Thyroid gland (tissue), 4 donors: ENCODE measurements around the gene FRYL. TPM values are rescaled to one million over a fixed set of nuclear protein-coding genes. Genes with fewer than 3 reads are reported as not detected.

ENCODE experiments used
- DNase-seq, 2 donors: peaks; one replicate each; pipeline ENCODE4 v3.0.0-alpha.2; 2019
- H3K27ac ChIP-seq, 3 donors: fragments of 200-600 bp; sonication (generic); 1 replicate in 2 of 3; 2 replicates in 1 of 3; pipeline ENCODE4 v1.5.1; 2016 to 2019; ENCODE audit warnings: mild to moderate bottlenecking in 1 of 3, moderate library complexity in 1 of 3
- H3K27me3 ChIP-seq: fragments of 200-600 bp; sonication (generic); one replicate; pipeline ENCODE4 v1.5.1; 2019
- H3K36me3 ChIP-seq, 2 donors: fragments of 200-600 bp; sonication (generic); one replicate each; pipeline ENCODE4 v1.5.1; 2016 to 2019
- H3K4me1 ChIP-seq, 2 donors: fragments of 200-600 bp; sonication (generic); one replicate each; pipeline ENCODE4 v1.5.1; 2017 to 2019
- H3K4me3 ChIP-seq, 3 donors: fragments of 200-600 bp; sonication (generic); replicated peaks in 1 of 3; 1 replicate in 2 of 3; 2 replicates in 1 of 3; pipeline ENCODE4 v1.5.1; 2016; ENCODE audit warnings: mild to moderate bottlenecking in 1 of 3
- H3K9me3 ChIP-seq: fragments of 200-600 bp; sonication (generic); one replicate; pipeline ENCODE4 v1.5.1; 2017
- CTCF ChIP-seq, 6 experiments: fragments of 200-600 bp in 3 of 6; fragments of 450-650 bp in 3 of 6; sonication (generic) in 3 of 6; IDR thresholded peaks; one replicate each; pipeline ENCODE4 v1.5.1; 2016 to 2019; ENCODE audit warnings: antibody characterized with exemption in 6 of 6, mild to moderate bottlenecking in 2 of 6, inconsistent platforms in 1 of 6, moderate library complexity in 1 of 6
- POLR2A ChIP-seq, 2 donors: fragments of 450-650 bp; IDR thresholded peaks; one replicate each; pipeline ENCODE4 v1.6.1; 2017; ENCODE audit warnings: antibody characterized with exemption in 2 of 2, mild to moderate bottlenecking in 2 of 2, moderate library complexity in 1 of 2
- WGBS, 2 donors: methylation state at CpG; one replicate each; pipeline ENCODE4 v1.1.5; 2017; 5-methylcytosine and 5-hydroxymethylcytosine counted together
- intact Hi-C: fragments of 100-400 bp; cut with DNase I; formaldehyde crosslinking; loops from one replicate; pipeline ENCODE4 v1.15.1; 2023
- total RNA-seq, 4 donors: library from RNA; depleted of rRNA; stranded (reverse); fragments of >200 nt; gene quantifications; one replicate each; pipeline ENCODE4 v1.2.3, GENCODE V29; 2016

Gene FRYL
- total RNA-seq, 4 donors from 2014 or later: 48.7 to 90.4 (median 67.8) TPM

GRCh38 chr4:48571471-48571870 lies 208.6 kb downstream of the FRYL start:
- no peak for TF ChIP-seq CTCF (IDR thresholded peaks at IDR 0.05)
- TF ChIP-seq POLR2A (IDR thresholded peaks at IDR 0.05): no peak
- Histone ChIP-seq H3K9me3 (no peaks in the 10 kb centered on the region), H3K4me1 (no peaks in the 10 kb centered on the region), H3K4me3 (no peak overlapping the region), H3K36me3 (peaks cover 20 to 21% of the 10 kb centered on the region in 2 donors), H3K27ac (no peak overlapping the region), H3K27me3 (no peaks in the 10 kb centered on the region)
- intact Hi-C loops: loop anchor here (10.0 kb wide), 2 partner anchors 283 to 393 kb away; no protein-coding TSS in a partner anchor
- DNase-seq: no peak
- WGBS, 2 donors: 85 to 90% methylated on average over 1 of the region's 1 CpG

- intact Hi-C loops: loop anchor here (10.0 kb wide), 2 partner anchors 284 to 394 kb away; no protein-coding TSS in a partner anchor
- TF ChIP-seq POLR2A (IDR thresholded peaks at IDR 0.05): no peak
- no peak for TF ChIP-seq CTCF (IDR thresholded peaks at IDR 0.05)
- Histone ChIP-seq H3K27ac (no peak overlapping the region), H3K4me1 (no peaks in the 10 kb centered on the region), H3K27me3 (no peaks in the 10 kb centered on the region), H3K36me3 (peaks cover 20 to 21% of the 10 kb centered on the region in 2 donors), H3K4me3 (no peak overlapping the region), H3K9me3 (no peaks in the 10 kb centered on the region)
- DNase-seq: no peak
- 97 to 98% methylated on average over 9 of the region's 9 CpGs for WGBS, 2 donors
Measured at GRCh38 chr4:48570646-48571220, 209.3 kb downstream of the FRYL start.

GRCh38 chr4:48566034-48566384 lies 214.1 kb downstream of the FRYL start:
- intact Hi-C loops: no loop called here
- peaks cover 4 to 10% of the 10 kb centered on the region in 2 donors for H3K36me3 ChIP-seq

DNA sequence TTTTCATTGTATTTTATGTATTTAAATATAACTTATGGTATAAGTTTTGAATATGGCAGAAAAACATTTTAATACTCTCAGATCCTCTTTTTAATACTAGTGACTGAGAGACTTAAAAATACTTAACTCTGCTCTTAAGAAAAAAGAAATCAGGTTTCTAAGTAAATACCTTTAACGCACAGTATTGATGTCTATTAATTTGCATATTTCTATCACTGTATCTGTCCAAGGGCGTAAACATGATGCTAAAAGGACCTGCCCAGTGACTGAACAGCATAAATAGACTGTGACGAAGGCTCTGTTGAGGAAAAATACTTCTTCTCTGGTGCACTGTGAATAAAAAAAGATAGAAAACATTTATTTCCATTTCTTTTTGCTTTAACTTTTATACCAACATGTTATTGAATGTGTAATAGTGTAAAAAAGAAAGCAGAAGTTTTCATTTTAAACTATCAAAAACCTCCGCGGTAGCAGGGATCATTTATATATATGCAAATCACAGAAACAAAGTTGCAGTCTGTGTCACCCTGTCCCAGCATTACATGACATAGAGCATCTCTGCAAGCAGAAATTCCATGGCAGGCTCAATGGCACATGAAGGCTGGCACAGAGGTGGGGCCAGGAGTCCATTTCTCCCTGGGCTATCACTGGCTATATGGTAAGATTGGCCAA lies 214.6 kb downstream of the FRYL start:
- intact Hi-C loops: no loop called here
- no peak overlapping the region for H3K27ac ChIP-seq
- peaks cover 0 to 9% of the 10 kb centered on the region in 2 donors for H3K36me3 ChIP-seq
- no peak for TF ChIP-seq POLR2A (IDR thresholded peaks at IDR 0.05)
- no peak for TF ChIP-seq CTCF (IDR thresholded peaks at IDR 0.05)
- no peak overlapping the region for H3K4me3 ChIP-seq
- H3K9me3 ChIP-seq: no peaks in the 10 kb centered on the region
- no peak for DNase-seq
- WGBS, 2 donors: 94 to 96% methylated on average over 5 of the region's 5 CpGs
- H3K27me3 ChIP-seq: no peaks in the 10 kb centered on the region
- H3K4me1 ChIP-seq: no peaks in the 10 kb centered on the region

More at GRCh38 chr4:48566034-48566384, 214.1 kb downstream of the FRYL start:
- no peak for DNase-seq
- 58 to 72% methylated on average over 3 of the region's 3 CpGs for WGBS, 2 donors
- no peak overlapping the region for H3K27ac ChIP-seq
- no peak overlapping the region for H3K4me3 ChIP-seq
- no peaks in the 10 kb centered on the region for H3K9me3 ChIP-seq
- no peaks in the 10 kb centered on the region for H3K27me3 ChIP-seq
- TF ChIP-seq POLR2A (IDR thresholded peaks at IDR 0.05) (no peak), CTCF (IDR thresholded peaks at IDR 0.05) (no peak)
- H3K4me1 ChIP-seq: no peaks in the 10 kb centered on the region

DNA sequence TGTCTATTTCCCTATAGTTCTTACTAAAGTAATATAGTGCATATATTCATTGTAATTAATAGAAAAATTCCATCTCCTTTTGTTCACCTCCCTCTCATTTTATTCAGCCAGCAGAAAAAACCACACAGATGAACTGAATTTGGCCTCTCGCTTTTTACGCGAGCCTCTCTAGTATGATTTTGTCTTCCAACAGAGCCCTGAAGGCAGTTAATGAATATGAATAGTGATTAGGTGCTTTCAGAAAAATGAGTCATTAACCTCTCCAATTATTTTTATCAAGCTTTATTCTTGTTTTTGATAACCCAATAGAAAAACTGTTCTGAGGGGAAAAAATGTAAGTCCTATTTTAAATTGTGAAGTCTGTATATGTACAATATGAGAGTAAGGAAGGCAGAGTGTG lies 215.9 kb downstream of the FRYL start:
- Histone ChIP-seq H3K27ac (no peak overlapping the region), H3K9me3 (no peaks in the 10 kb centered on the region), H3K36me3 (peaks cover 0 to 9% of the 10 kb centered on the region in 2 donors), H3K4me1 (no peaks in the 10 kb centered on the region), H3K27me3 (no peaks in the 10 kb centered on the region), H3K4me3 (no peak overlapping the region)
- DNase-seq: no peak
- intact Hi-C loops: no loop called here
- no peak for TF ChIP-seq POLR2A (IDR thresholded peaks at IDR 0.05)
- no peak for TF ChIP-seq CTCF (IDR thresholded peaks at IDR 0.05)
- WGBS, 2 donors: 94 to 96% methylated on average over 3 of the region's 3 CpGs
